Coronary artery (tissue), 2 donors: ENCODE measurements around the gene SLC48A1.

Experiments used
- DNase-seq: peaks from one replicate; pipeline ENCODE4 v3.0.0-alpha.2; 2017; ENCODE audit warnings: low spot score
- H3K27ac ChIP-seq, 2 donors: fragments of 200-600 bp; sonication (generic); one replicate each; pipeline ENCODE4 v1.5.1; 2016 to 2019
- H3K4me3 ChIP-seq: fragments of 200-600 bp; sonication (generic); 2 replicates; pipeline ENCODE4 v1.5.1; 2016; ENCODE audit warnings: mild to moderate bottlenecking, moderate library complexity
- CTCF ChIP-seq: fragments of 200-600 bp; sonication (generic); IDR thresholded peaks from one replicate; pipeline ENCODE4 v1.5.1; 2019; ENCODE audit warnings: antibody characterized with exemption

The SLC48A1 gene

GRCh38 chr12:47763481-47764346 is 9.3 kb upstream of the SLC48A1 start:
- H3K27ac ChIP-seq, result no peak overlapping the region
- H3K4me3 ChIP-seq, result no peak overlapping the region
- TF ChIP-seq CTCF, result no peak
- no peak for DNase-seq

- no peak overlapping the region for H3K27ac ChIP-seq
- no peak for TF ChIP-seq CTCF
- no peak for DNase-seq
- H3K4me3 ChIP-seq, result no peak overlapping the region
These were observed 6.4 kb upstream of the SLC48A1 start for GRCh38 chr12:47766502-47767215.

GRCh38 chr12:47767216-47767724 is 5.8 kb upstream of the SLC48A1 start:
- DNase-seq, result no peak
- Histone ChIP-seq H3K4me3 (no peak overlapping the region), H3K27ac (no peak overlapping the region)
- TF ChIP-seq CTCF, result peak; percentile 37

- no peak for DNase-seq
These were observed 4.7 kb upstream of the SLC48A1 start for GRCh38 chr12:47768323-47768811.

GRCh38 chr12:47769234-47770085 is 3.6 kb upstream of the SLC48A1 start:
- Histone ChIP-seq H3K27ac (peak overlapping the region in 1 of 2 donors; percentile 11), H3K4me3 (no peak overlapping the region)
- no peak for TF ChIP-seq CTCF
- DNase-seq, result no peak

More at GRCh38 chr12:47768323-47768811, 4.7 kb upstream of the SLC48A1 start:
- no peak for TF ChIP-seq CTCF
- Histone ChIP-seq H3K27ac (no peak overlapping the region), H3K4me3 (no peak overlapping the region)

- no peak for DNase-seq
- Histone ChIP-seq H3K27ac (peak overlapping the region in 1 of 2 donors; percentile 11), H3K4me3 (no peak overlapping the region)
- no peak for TF ChIP-seq CTCF
These were observed 2.8 kb upstream of the SLC48A1 start for GRCh38 chr12:47770086-47770726.
